DND-41 (cell line): Measurements from ENCODE around the gene EFNB2.

Experiments used
- ATAC-seq: fragments of 200-7000 bp; cut with Tn5 transposase; 3 replicates; pipeline ENCODE4 v1.9.1; 2021; ENCODE audit warnings: low read depth; ENCODE audit not compliant: insufficient read depth
- DNase-seq: peaks from one replicate; pipeline ENCODE4 v3.0.0-alpha.2; 2020
- H2AFZ ChIP-seq: 2 replicates; pipeline ENCODE4 v1.6.0; 2012; ENCODE audit warnings: low read depth, low read length
- H3K27ac ChIP-seq: 2 replicates; pipeline ENCODE4 v1.5.1; 2012; ENCODE audit warnings: low read length, inconsistent platforms
- H3K27me3 ChIP-seq: fragments of 200-600 bp; sonication (generic); 2 replicates; pipeline ENCODE4 v1.6.0; 2012; ENCODE audit warnings: low read length, mild to moderate bottlenecking, inconsistent platforms; ENCODE audit not compliant: insufficient read depth, poor library complexity
- H3K36me3 ChIP-seq: 2 replicates; pipeline ENCODE4 v1.5.1; 2012; ENCODE audit warnings: low read length, inconsistent platforms; ENCODE audit not compliant: insufficient read depth
- H3K4me1 ChIP-seq: 2 replicates; pipeline ENCODE4 v1.5.1; 2012; ENCODE audit warnings: mild to moderate bottlenecking, low read length; ENCODE audit not compliant: insufficient read depth
- H3K4me2 ChIP-seq: 2 replicates; pipeline ENCODE4 v1.6.0; 2012; ENCODE audit warnings: mild to moderate bottlenecking, moderate library complexity, low read length, inconsistent platforms; ENCODE audit not compliant: insufficient read depth
- H3K4me3 ChIP-seq, 2 experiments: fragments of 200-600 bp in 1 of 2; shearing (Covaris generic) in 1 of 2; 2 replicates each; pipeline ENCODE4 v1.5.1; 2012 to 2016; ENCODE audit warnings: inconsistent platforms in 2 of 2, low read length in 2 of 2, mild to moderate bottlenecking in 2 of 2, low read depth in 1 of 2, moderate library complexity in 1 of 2
- H3K79me2 ChIP-seq: 2 replicates; pipeline ENCODE4 v1.6.0; 2012; ENCODE audit warnings: low read length, inconsistent platforms; ENCODE audit not compliant: insufficient read depth
- H3K9ac ChIP-seq: 2 replicates; pipeline ENCODE4 v1.6.0; 2012; ENCODE audit warnings: low read depth, mild to moderate bottlenecking, inconsistent platforms, low read length, moderate library complexity
- H3K9me3 ChIP-seq: 2 replicates; pipeline ENCODE4 v1.5.1; 2012; ENCODE audit warnings: low read length, moderate library complexity, mild to moderate bottlenecking, inconsistent platforms; ENCODE audit not compliant: insufficient read depth, severe bottlenecking
- H4K20me1 ChIP-seq: 2 replicates; pipeline ENCODE4 v1.6.0; 2012; ENCODE audit warnings: low read length; ENCODE audit not compliant: insufficient read depth
- EZH2 ChIP-seq: IDR thresholded peaks from 3 replicates; pipeline ENCODE4 v1.6.1; 2012; ENCODE audit warnings: borderline replicate concordance, low read depth, mild to moderate bottlenecking, moderate library complexity, low read length, inconsistent platforms; ENCODE audit not compliant: severe bottlenecking
- TF ChIP-seq, protein P1 (sequence below): IDR thresholded peaks from 2 replicates; pipeline ENCODE4 v1.5.1; 2012; ENCODE audit warnings: borderline replicate concordance, low read length, moderate library complexity, mild to moderate bottlenecking; ENCODE audit not compliant: poor library complexity, severe bottlenecking; ENCODE audit errors: extremely low read depth

Gene EFNB2

DNA sequence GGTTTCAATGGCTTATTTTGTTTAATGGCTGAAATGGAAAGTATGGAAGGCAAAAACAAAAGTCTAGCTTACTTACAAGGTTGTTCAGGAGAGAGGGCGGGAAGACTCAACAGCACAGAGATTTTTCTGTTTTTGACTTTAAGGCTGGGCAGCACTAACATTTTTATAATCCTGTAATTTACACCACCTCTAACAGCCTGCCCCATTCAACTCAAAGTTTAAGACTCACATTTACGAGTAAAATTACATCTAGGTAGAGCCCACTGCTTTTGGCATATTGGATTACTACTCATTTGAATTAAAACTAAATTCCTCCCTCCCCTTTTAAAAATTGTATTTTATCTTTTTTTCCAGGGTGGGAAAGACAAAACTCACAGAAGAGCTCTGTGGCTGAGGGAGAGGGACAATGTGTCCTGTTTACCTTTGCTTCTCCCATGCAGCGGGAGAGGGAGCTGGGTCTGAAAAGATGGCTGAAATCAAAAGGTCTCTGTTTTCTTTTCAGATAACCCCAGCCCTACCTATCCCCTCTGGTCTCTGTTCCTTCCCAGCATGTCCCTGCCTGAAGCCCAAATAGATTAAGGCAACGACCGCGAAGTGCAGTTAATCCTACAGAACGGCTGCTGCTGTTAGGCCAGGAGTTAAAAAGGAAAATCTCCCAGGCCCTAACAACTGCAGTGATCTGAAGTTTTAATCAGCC is 6.6 kb downstream of the EFNB2 start:
- no peak overlapping the region for H2AFZ ChIP-seq
- no peaks in the 10 kb centered on the region for H3K36me3 ChIP-seq
- TF ChIP-seq, protein P1, sequence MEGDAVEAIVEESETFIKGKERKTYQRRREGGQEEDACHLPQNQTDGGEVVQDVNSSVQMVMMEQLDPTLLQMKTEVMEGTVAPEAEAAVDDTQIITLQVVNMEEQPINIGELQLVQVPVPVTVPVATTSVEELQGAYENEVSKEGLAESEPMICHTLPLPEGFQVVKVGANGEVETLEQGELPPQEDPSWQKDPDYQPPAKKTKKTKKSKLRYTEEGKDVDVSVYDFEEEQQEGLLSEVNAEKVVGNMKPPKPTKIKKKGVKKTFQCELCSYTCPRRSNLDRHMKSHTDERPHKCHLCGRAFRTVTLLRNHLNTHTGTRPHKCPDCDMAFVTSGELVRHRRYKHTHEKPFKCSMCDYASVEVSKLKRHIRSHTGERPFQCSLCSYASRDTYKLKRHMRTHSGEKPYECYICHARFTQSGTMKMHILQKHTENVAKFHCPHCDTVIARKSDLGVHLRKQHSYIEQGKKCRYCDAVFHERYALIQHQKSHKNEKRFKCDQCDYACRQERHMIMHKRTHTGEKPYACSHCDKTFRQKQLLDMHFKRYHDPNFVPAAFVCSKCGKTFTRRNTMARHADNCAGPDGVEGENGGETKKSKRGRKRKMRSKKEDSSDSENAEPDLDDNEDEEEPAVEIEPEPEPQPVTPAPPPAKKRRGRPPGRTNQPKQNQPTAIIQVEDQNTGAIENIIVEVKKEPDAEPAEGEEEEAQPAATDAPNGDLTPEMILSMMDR: no peak
- no peak for TF ChIP-seq EZH2
- DNase-seq (no peak), ATAC-seq (no peak)
- H4K20me1 ChIP-seq: no peaks in the 10 kb centered on the region
- no peak overlapping the region for H3K4me3 ChIP-seq
- H3K79me2 ChIP-seq: no peaks in the 10 kb centered on the region
- H3K27me3 ChIP-seq: no peaks in the 10 kb centered on the region
- no peak overlapping the region for H3K9ac ChIP-seq
- H3K4me1 ChIP-seq: no peaks in the 10 kb centered on the region
- no peak overlapping the region for H3K4me2 ChIP-seq
- no peaks in the 10 kb centered on the region for H3K9me3 ChIP-seq
- H3K27ac ChIP-seq: no peak overlapping the region

DNA sequence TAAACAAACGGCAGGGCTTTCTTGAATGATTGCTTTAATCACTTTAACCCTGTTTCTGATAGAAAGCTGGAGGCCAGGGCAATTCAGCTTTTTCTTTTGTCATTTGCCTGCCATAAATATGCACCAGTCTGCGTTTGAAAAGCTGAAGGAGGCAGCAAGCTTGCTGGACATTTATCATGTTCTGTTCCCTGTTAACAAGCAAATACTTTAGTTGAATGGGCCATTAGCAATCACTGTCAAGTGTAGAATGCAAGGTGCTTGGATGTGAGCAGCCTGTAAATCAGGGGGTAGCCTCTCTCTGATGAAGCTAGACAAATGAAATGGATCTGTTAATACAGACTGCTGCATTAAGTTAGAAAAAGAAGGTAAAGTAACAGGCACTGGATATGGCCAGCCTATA is 7.6 kb downstream of the EFNB2 start:
- Histone ChIP-seq H3K79me2 (no peaks in the 10 kb centered on the region), H3K27ac (no peak overlapping the region), H3K4me3 (no peak overlapping the region), H3K4me2 (no peak overlapping the region), H3K9me3 (no peaks in the 10 kb centered on the region), H3K27me3 (no peaks in the 10 kb centered on the region), H3K9ac (no peak overlapping the region), H4K20me1 (no peaks in the 10 kb centered on the region), H2AFZ (no peak overlapping the region), H3K4me1 (no peaks in the 10 kb centered on the region), H3K36me3 (no peaks in the 10 kb centered on the region)
- no peak for ATAC-seq
- TF ChIP-seq EZH2: no peak
- TF ChIP-seq, protein P1: no peak
- DNase-seq: no peak

DNA sequence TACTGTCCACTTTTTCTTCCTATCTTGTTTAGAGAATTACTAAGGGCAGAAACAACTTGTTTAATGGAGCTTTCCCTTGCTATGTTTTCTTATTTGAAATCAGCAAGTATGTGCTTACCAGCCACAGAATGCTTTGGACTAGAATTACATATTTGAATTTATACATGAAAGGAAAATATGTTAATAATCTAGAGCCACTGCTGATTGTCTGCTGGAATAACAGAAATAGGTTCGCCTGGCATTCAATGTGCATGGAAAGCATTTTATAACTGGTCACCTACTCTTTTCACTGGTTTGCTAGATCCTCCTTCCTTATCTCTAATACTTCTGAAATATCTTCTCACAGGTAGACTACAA is 8.0 kb downstream of the EFNB2 start:
- no peaks in the 10 kb centered on the region for H3K4me1 ChIP-seq
- TF ChIP-seq, protein P1: no peak
- TF ChIP-seq EZH2: no peak

More for the DNA sequence above, 8.0 kb downstream of the EFNB2 start:
- Histone ChIP-seq H3K36me3 (no peaks in the 10 kb centered on the region), H3K27me3 (no peaks in the 10 kb centered on the region), H4K20me1 (no peaks in the 10 kb centered on the region), H3K4me2 (no peak overlapping the region), H2AFZ (no peak overlapping the region), H3K9ac (no peak overlapping the region), H3K27ac (no peak overlapping the region), H3K79me2 (no peaks in the 10 kb centered on the region), H3K9me3 (no peaks in the 10 kb centered on the region), H3K4me3 (no peak overlapping the region)
- no peak for DNase-seq
- no peak for ATAC-seq
